ENCODE measurements around the gene ERBB4. TPM values are rescaled to one million over a fixed set of nuclear protein-coding genes. Genes with fewer than 3 reads are reported as not detected.

Gene ERBB4
- total RNA-seq, 6 donors from 2014 or later, result 3.3 to 24.2 (median 11.7) TPM

- no peak overlapping the region for H3K4me3 ChIP-seq
- TF ChIP-seq POLR2A (IDR thresholded peaks at IDR 0.05) (no peak), CTCF (IDR thresholded peaks at IDR 0.05) (no peak), EP300 (IDR thresholded peaks at IDR 0.05) (no peak), POLR2AphosphoS5 (IDR thresholded peaks at IDR 0.05) (no peak)
- no peaks in the 10 kb centered on the region for H3K36me3 ChIP-seq
- DNase-seq (no peak), ATAC-seq (ENCODE audit: low FRiP score in 2 of 2) (no peak)
- H3K27ac ChIP-seq, result no peak overlapping the region
- no peaks in the 10 kb centered on the region for H3K27me3 ChIP-seq
- 88 to 91% methylated on average over 2 of the region's 2 CpGs for WGBS, 2 donors
- H3K4me1 ChIP-seq, result no peaks in the 10 kb centered on the region
- no peaks in the 10 kb centered on the region for H3K9me3 ChIP-seq
Observed at GRCh38 chr2:211373203-211373602, 1165.4 kb downstream of the ERBB4 start.

GRCh38 chr2:211371465-211371864, 1167.1 kb downstream of the ERBB4 start:
- WGBS, 2 donors, result 78 to 81% methylated on average over 2 of the region's 2 CpGs
- DNase-seq (no peak), ATAC-seq (ENCODE audit: low FRiP score in 2 of 2) (no peak)
- no peaks in the 10 kb centered on the region for H3K27me3 ChIP-seq
- no peaks in the 10 kb centered on the region for H3K9me3 ChIP-seq
- no peak for TF ChIP-seq POLR2A (IDR thresholded peaks at IDR 0.05)
- no peak for TF ChIP-seq POLR2AphosphoS5 (IDR thresholded peaks at IDR 0.05)
- TF ChIP-seq EP300 (IDR thresholded peaks at IDR 0.05), result no peak
- no peak for TF ChIP-seq CTCF (IDR thresholded peaks at IDR 0.05)
- H3K4me1 ChIP-seq, result no peaks in the 10 kb centered on the region
- H3K36me3 ChIP-seq, result no peaks in the 10 kb centered on the region
- no peak overlapping the region for H3K27ac ChIP-seq
- H3K4me3 ChIP-seq, result no peak overlapping the region

GRCh38 chr2:211368467-211368866, 1170.1 kb downstream of the ERBB4 start:
- WGBS, 2 donors, result 33 to 54% methylated on average over 1 of the region's 1 CpG
- no peak for TF ChIP-seq POLR2AphosphoS5 (IDR thresholded peaks at IDR 0.05)
- TF ChIP-seq CTCF (IDR thresholded peaks at IDR 0.05), result no peak
- no peak for TF ChIP-seq EP300 (IDR thresholded peaks at IDR 0.05)
- no peak for TF ChIP-seq POLR2A (IDR thresholded peaks at IDR 0.05)
- DNase-seq (no peak), ATAC-seq (ENCODE audit: low FRiP score in 2 of 2) (no peak)
- Histone ChIP-seq H3K4me1 (no peaks in the 10 kb centered on the region), H3K9me3 (no peaks in the 10 kb centered on the region), H3K27ac (no peak overlapping the region), H3K27me3 (no peaks in the 10 kb centered on the region), H3K36me3 (no peaks in the 10 kb centered on the region), H3K4me3 (no peak overlapping the region)

GRCh38 chr2:211367711-211368110, 1170.9 kb downstream of the ERBB4 start:
- TF ChIP-seq EP300 (IDR thresholded peaks at IDR 0.05) (no peak), POLR2A (IDR thresholded peaks at IDR 0.05) (no peak), CTCF (IDR thresholded peaks at IDR 0.05) (no peak), POLR2AphosphoS5 (IDR thresholded peaks at IDR 0.05) (no peak)
- 81 to 90% methylated on average over 4 of the region's 4 CpGs for WGBS, 2 donors
- no peak for DNase-seq

GRCh38 chr2:211367293-211367692, 1171.3 kb downstream of the ERBB4 start:
- no peak for ATAC-seq (ENCODE audit: low FRiP score in 2 of 2)
- Histone ChIP-seq H3K27me3 (no peaks in the 10 kb centered on the region), H3K4me3 (no peak overlapping the region), H3K36me3 (no peaks in the 10 kb centered on the region), H3K4me1 (no peaks in the 10 kb centered on the region), H3K27ac (no peak overlapping the region), H3K9me3 (no peaks in the 10 kb centered on the region)
- TF ChIP-seq POLR2AphosphoS5 (IDR thresholded peaks at IDR 0.05) (no peak), EP300 (IDR thresholded peaks at IDR 0.05) (no peak), CTCF (IDR thresholded peaks at IDR 0.05) (no peak), POLR2A (IDR thresholded peaks at IDR 0.05) (no peak)
- 72 to 80% methylated on average over 4 of the region's 4 CpGs for WGBS, 2 donors
- DNase-seq, result no peak

More at GRCh38 chr2:211367711-211368110, 1170.9 kb downstream of the ERBB4 start:
- Histone ChIP-seq H3K27ac (no peak overlapping the region), H3K36me3 (no peaks in the 10 kb centered on the region), H3K27me3 (no peaks in the 10 kb centered on the region), H3K4me3 (no peak overlapping the region), H3K4me1 (no peaks in the 10 kb centered on the region), H3K9me3 (no peaks in the 10 kb centered on the region)
- ATAC-seq (ENCODE audit: low FRiP score in 2 of 2), result no peak
